NCI-H69 (cell line): ENCODE measurements around the gene THOC5.
"Not testable (repeated sequence)": the region's sequence is repeated elsewhere in the genome, so short reads cannot be mapped to it uniquely, and the experiment has no call there.

Source experiments
- DNase-seq: peaks from one replicate; lab custom pipeline; 2025; lab: John Stamatoyannopoulos, UW

The THOC5 gene

DNA sequence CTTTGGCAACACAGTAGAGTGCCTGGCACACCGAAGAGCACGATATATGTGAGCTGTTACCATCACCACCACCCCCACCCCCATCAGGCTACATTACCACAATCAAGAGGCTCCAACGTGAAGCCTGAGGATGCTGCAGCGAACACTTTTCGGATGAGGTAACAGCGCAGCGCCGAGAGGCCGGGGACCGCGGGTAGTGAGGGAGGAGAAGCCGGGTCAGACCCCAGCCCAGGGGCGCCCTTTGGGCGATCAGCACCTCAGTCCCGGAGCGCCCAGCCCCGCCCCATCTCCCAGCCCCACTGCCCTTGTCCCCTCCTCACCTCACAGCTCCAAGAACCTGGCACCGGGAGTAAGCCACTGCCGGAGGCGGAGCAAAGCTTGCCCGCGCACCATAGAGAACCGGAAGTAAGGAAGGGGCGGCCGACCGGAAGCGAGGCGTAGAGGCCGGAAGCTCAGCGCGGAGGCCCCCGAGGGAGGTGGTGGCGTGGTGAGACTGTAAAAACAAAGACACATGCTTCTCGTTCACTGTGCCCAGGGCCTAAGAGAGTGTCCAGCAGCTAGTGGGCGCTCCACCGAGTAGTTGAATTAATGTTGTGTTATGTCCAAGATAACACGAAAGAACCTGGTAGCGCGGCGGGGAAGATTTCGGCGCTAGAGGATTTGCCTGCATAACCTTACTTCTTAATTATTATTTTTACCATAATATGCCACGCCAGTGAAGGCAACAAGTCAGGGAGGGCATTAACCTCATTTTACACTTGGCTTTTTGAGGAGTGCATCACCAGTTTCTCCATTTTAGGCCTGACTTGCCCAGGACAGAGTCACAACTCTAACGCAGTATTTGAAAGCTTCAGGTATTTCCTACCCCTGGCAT is at the start of gene THOC5:
Gene THOC5 (minus strand): TSS at position 407 of the 874 bp plus-strand sequence. CDS start 4,610 bp downstream, outside the sequence.
- peak; percentile 99 for DNase-seq

GRCh38 chr22:29598684-29599020 is 45.1 kb upstream of the THOC5 start:
- DNase-seq, result no peak

- DNase-seq, result not testable (repeated sequence)
Measured at GRCh38 chr22:29597871-29598683, 44.5 kb upstream of the THOC5 start.

GRCh38 chr22:29596408-29596807 is 42.9 kb upstream of the THOC5 start:
- no peak for DNase-seq

- DNase-seq, result not testable (repeated sequence)
Measured at GRCh38 chr22:29594447-29594846, 40.9 kb upstream of the THOC5 start.

GRCh38 chr22:29593923-29594322 is 40.4 kb upstream of the THOC5 start:
- DNase-seq, result no peak

DNA sequence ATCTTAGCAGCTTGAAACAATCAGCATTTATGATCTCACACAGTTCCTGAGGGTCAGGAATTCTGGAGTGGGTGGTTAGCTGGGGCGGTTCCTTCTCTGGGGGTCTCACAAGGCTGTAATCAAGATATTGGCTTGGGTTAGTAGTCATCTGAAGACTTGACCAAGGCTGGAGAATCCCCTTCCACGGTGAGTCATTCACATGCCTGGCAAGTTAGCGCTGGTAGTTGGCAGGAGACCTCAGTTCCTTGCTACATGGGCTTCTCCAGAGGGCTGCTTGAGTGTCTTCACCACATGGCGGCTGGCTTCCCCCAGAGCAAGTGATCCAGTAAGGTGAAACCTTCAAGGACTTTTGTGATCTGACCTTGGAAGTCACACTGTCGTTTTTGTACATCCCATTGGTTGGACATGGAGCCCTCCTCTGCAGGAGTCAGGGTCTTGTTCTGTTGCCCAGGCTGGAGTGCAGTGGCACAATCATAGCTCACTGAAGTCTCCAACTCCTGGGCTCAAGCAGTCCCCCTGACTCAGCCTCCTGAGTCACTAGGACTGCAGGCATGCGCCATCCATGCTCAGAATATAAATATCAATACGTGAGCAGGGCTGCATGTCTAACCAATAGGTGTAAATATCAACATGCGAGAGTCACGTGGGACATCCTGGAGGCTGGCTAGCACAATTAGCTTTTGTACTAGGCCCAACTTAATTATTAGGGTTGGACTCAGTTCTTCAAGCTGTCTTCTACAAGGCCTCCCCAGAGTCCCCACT is 34.6 kb upstream of the THOC5 start:
- DNase-seq, result no peak

DNA sequence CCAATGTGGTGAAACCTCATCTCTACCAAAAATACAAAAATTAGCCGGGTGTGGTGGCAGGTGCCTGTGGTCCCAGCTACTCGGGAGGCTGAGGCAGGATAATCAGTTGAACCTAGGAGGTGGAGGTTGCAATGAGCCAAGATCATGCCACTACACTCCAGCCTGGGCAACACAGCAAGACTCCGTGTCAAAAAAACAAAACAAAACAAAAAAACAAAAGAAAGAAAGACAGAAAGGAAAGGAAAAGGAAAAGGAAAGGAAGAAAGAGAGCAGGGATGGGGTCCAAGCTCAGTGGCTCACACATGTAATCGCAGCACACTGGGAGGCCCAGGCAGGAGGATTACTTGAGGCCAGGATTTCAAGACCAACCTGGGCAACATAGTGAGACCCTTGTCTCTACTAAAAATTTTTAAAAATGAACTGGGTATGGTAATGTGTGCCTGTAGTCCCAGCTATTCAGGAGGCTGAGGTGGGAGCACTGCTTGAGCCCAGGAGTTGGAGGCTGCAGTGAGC is 32.7 kb upstream of the THOC5 start:
- not testable (repeated sequence) for DNase-seq

- no peak for DNase-seq
Measured at GRCh38 chr22:29584975-29585374, 31.4 kb upstream of the THOC5 start.

- DNase-seq, result peak; percentile 79
Measured at GRCh38 chr22:29581799-29582198, 28.2 kb upstream of the THOC5 start.

- peak; percentile 65 for DNase-seq
Measured at GRCh38 chr22:29580200-29580810, 26.7 kb upstream of the THOC5 start.

- DNase-seq, result no peak
Measured at GRCh38 chr22:29578462-29579200, 25.1 kb upstream of the THOC5 start.

- DNase-seq, result no peak
Measured at GRCh38 chr22:29574762-29575450, 21.3 kb upstream of the THOC5 start.

- no peak for DNase-seq
Measured at GRCh38 chr22:29570912-29571549, 17.5 kb upstream of the THOC5 start.

DNA sequence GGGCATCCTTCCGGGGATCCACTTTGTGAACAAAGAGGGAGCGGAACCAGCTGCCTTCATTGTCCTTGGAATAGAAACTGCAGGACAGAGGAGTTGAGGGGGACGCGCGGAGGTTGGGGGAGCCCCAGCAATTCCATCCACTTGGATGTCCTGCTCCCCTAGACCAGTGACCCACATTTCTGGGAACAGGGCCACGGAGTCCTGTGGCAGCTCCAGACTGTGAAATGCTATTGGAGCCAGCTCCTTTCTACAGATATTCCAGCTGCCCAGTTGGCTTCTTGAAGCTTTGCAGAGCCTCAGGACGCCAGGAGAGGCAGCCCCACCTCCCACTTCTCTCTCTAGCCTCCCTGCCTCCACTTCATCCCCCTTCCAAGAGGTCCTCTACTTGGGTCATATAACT is 16.9 kb upstream of the THOC5 start:
- no peak for DNase-seq

- DNase-seq, result no peak
Measured at GRCh38 chr22:29569011-29569678, 15.6 kb upstream of the THOC5 start.

- DNase-seq, result no peak
Measured at GRCh38 chr22:29567338-29567737, 13.8 kb upstream of the THOC5 start.

DNA sequence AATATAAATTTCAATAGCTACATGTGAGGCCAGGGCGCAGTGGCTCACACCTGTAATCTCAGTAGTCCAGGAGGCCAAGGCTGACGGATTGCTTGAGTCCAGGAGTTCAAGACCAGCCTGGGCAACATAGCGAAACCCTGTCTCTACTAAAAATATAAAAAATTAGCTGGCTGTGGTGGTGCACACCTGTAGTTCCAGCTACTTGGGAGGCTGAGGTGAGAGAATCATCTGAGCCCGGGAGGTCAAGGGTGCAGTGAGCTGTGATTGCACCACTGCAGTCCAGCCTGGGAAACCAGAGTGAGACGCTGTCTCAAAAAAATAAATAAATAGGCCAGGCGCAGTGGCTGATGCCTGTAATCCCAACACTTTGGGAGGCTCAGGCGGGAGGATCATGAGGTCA is 13.0 kb upstream of the THOC5 start:
- not testable (repeated sequence) for DNase-seq
